ENCODE measurements around the gene NRBF2.

Gene NRBF2

DNA sequence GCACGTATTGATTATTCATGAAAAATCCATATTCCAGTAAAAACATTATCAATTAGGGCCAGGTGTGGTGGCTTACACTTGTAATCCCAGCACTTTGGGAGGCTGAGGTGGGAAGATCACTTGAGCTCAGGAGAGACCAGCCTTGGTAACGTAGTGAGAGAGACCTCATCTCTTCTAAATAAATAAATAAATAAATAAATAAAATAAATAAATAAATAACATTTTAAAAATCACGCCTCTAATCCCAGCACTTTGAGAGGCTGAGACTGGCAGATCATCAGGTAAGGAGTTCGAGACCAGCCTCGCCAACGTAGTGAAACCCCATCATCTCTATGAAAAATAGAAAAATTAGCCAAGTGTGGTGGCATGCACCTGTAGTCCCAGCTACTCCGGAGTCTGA lies 32.1 kb downstream of the NRBF2 start:
- Histone ChIP-seq H4K20me1 (ENCODE audit: insufficient read depth, low read length, poor library complexity, severe bottlenecking) (no peaks in the 10 kb centered on the region), H3K36me3 (ENCODE audit: insufficient read depth, low read length) (peaks cover 32% of the 10 kb centered on the region; the same call in 1 of the 2 replicates), H3K4me1 (ENCODE audit: insufficient read depth, low read length, poor library complexity, severe bottlenecking) (no peaks in the 10 kb centered on the region), H3K79me2 (ENCODE audit: insufficient read depth, low read length) (no peaks in the 10 kb centered on the region), H3F3A (ENCODE audit: low read depth) (no peaks in the 10 kb centered on the region), H3K27me3 (ENCODE audit: insufficient read depth, low read length, poor library complexity, severe bottlenecking) (no peaks in the 10 kb centered on the region), H3K9ac (ENCODE audit: low read depth, low read length, poor library complexity, severe bottlenecking) (no peak overlapping the region), H3K4me2 (ENCODE audit: low read depth, low read length, poor library complexity, severe bottlenecking) (no peak overlapping the region), H2AFZ (ENCODE audit: low read length) (no peak overlapping the region), H3K9me2 (replicated peaks; ENCODE audit: low read depth, low read length) (no peaks in the 10 kb centered on the region), H3K9me3 (ENCODE audit: insufficient read depth, low read depth, low read length) (no peaks in the 10 kb centered on the region), H3K4me3 (ENCODE audit: low read length, poor library complexity, severe bottlenecking) (no peak overlapping the region)
- TF ChIP-seq EZH2phosphoT487 (IDR thresholded peaks at IDR 0.05; ENCODE audit: borderline replicate concordance) = no peak
- TF ChIP-seq, protein P1, sequence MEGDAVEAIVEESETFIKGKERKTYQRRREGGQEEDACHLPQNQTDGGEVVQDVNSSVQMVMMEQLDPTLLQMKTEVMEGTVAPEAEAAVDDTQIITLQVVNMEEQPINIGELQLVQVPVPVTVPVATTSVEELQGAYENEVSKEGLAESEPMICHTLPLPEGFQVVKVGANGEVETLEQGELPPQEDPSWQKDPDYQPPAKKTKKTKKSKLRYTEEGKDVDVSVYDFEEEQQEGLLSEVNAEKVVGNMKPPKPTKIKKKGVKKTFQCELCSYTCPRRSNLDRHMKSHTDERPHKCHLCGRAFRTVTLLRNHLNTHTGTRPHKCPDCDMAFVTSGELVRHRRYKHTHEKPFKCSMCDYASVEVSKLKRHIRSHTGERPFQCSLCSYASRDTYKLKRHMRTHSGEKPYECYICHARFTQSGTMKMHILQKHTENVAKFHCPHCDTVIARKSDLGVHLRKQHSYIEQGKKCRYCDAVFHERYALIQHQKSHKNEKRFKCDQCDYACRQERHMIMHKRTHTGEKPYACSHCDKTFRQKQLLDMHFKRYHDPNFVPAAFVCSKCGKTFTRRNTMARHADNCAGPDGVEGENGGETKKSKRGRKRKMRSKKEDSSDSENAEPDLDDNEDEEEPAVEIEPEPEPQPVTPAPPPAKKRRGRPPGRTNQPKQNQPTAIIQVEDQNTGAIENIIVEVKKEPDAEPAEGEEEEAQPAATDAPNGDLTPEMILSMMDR (conservative IDR thresholded peaks at IDR 0.05; ENCODE audit: low read length) = no peak

DNA sequence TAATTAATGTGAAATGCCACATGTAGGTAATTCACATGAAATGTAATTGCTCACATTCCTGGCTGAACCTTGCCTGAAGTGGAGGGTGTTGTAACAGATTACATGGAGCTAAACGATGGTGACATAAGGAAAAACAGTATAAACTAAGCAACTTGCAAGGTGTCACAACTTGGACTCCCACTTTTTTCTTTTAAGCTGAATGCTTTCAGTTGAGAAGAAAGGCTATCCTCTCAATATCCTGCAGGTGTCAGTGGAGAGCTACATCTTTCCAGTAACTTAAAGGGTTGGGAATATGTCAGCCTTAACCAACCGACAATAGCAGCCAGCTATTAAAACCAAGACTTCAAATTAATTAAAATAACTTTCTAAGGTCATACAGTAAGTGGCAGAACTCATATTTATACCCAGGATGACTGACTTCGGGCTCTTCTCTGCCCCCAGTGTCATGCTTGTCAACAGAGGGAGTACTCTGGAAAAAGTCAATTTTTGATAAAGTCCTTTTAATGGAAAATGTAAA lies 33.7 kb downstream of the NRBF2 start:
- no peak overlapping the region for H3K4me2 ChIP-seq (ENCODE audit: low read depth, low read length, poor library complexity, severe bottlenecking)
- H3K9ac ChIP-seq (ENCODE audit: low read depth, low read length, poor library complexity, severe bottlenecking) = no peak overlapping the region
- no peaks in the 10 kb centered on the region for H3F3A ChIP-seq (ENCODE audit: low read depth)
- H3K79me2 ChIP-seq (ENCODE audit: insufficient read depth, low read length) = no peaks in the 10 kb centered on the region
- H3K4me3 ChIP-seq (ENCODE audit: low read length, poor library complexity, severe bottlenecking) = no peak overlapping the region
- H4K20me1 ChIP-seq (ENCODE audit: insufficient read depth, low read length, poor library complexity, severe bottlenecking) = no peaks in the 10 kb centered on the region
- peaks cover 44% of the 10 kb centered on the region; the same call in 1 of the 2 replicates for H3K36me3 ChIP-seq (ENCODE audit: insufficient read depth, low read length)
- H3K9me3 ChIP-seq (ENCODE audit: insufficient read depth, low read depth, low read length) = no peaks in the 10 kb centered on the region
- H3K9me2 ChIP-seq (replicated peaks; ENCODE audit: low read depth, low read length) = no peaks in the 10 kb centered on the region
- H2AFZ ChIP-seq (ENCODE audit: low read length) = no peak overlapping the region
- H3K4me1 ChIP-seq (ENCODE audit: insufficient read depth, low read length, poor library complexity, severe bottlenecking) = no peaks in the 10 kb centered on the region
- TF ChIP-seq, protein P1 (conservative IDR thresholded peaks at IDR 0.05; ENCODE audit: low read length) = peak; percentile 86
- no peak for TF ChIP-seq EZH2phosphoT487 (IDR thresholded peaks at IDR 0.05; ENCODE audit: borderline replicate concordance)
- H3K27me3 ChIP-seq (ENCODE audit: insufficient read depth, low read length, poor library complexity, severe bottlenecking) = no peaks in the 10 kb centered on the region

DNA sequence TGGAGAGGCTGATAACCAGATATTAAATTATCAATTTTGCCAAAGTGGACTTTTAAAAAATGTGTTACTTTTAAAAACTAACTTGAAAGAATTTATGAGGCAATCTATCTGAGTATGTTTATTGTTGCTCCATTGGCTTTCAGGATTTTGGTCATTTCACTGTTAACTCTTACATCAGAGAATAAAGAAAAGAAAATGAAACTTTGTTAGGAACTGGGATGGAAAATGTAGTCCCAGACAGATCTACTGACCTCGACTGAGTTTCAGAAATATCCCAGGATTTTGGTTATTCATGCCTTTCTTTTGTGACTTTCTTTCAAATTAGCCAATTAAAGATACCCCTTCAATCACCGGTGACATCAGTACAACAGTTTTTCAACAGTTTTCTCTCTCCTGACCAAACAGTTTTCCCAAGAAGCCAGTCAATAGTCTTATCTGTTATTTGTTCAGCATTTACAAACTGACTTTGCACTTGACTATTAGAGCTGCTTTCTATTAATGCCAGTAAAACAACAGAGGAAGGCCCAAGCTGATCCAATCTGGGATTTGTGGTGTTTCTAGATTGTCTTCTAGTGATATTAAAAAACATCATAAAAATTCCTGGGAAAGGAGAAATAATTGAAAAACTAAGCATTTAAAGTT lies 35.8 kb downstream of the NRBF2 start:
- H4K20me1 ChIP-seq (ENCODE audit: insufficient read depth, low read length, poor library complexity, severe bottlenecking) = no peaks in the 10 kb centered on the region
- no peak overlapping the region for H2AFZ ChIP-seq (ENCODE audit: low read length)
- no peak overlapping the region for H3K9ac ChIP-seq (ENCODE audit: low read depth, low read length, poor library complexity, severe bottlenecking)
- H3K27me3 ChIP-seq (ENCODE audit: insufficient read depth, low read length, poor library complexity, severe bottlenecking) = no peaks in the 10 kb centered on the region
- TF ChIP-seq EZH2phosphoT487 (IDR thresholded peaks at IDR 0.05; ENCODE audit: borderline replicate concordance) = no peak
- TF ChIP-seq, protein P1 (conservative IDR thresholded peaks at IDR 0.05; ENCODE audit: low read length) = no peak
- no peak overlapping the region for H3K4me3 ChIP-seq (ENCODE audit: low read length, poor library complexity, severe bottlenecking)
- H3F3A ChIP-seq (ENCODE audit: low read depth) = no peaks in the 10 kb centered on the region
- H3K79me2 ChIP-seq (ENCODE audit: insufficient read depth, low read length) = no peaks in the 10 kb centered on the region
- no peak overlapping the region for H3K4me2 ChIP-seq (ENCODE audit: low read depth, low read length, poor library complexity, severe bottlenecking)
- no peaks in the 10 kb centered on the region for H3K9me2 ChIP-seq (replicated peaks; ENCODE audit: low read depth, low read length)
- H3K36me3 ChIP-seq (ENCODE audit: insufficient read depth, low read length) = peaks cover 62% of the 10 kb centered on the region; the same call in 1 of the 2 replicates
- peaks cover 3% of the 10 kb centered on the region for H3K4me1 ChIP-seq (ENCODE audit: insufficient read depth, low read length, poor library complexity, severe bottlenecking)
- no peaks in the 10 kb centered on the region for H3K9me3 ChIP-seq (ENCODE audit: insufficient read depth, low read depth, low read length)
